Psoas muscle (tissue), 8 donors: ENCODE results near the gene PLD3. TPM values are rescaled to one million over a fixed set of nuclear protein-coding genes. Genes with fewer than 3 reads are reported as not detected.

Source experiments
- ATAC-seq, 4 donors: fragments of 200-7000 bp; cut with Tn5 transposase; one replicate each; pipeline ENCODE4 v1.9.1; 2020; ENCODE audit warnings: moderate library complexity in 3 of 4, mild to moderate bottlenecking in 2 of 4
- DNase-seq, 2 donors: peaks; one replicate each; pipeline ENCODE4 v3.0.0-alpha.2; 2020
- H3K27ac ChIP-seq: fragments of 200-600 bp; one replicate; pipeline ENCODE4 v1.8.0; 2022
- H3K27me3 ChIP-seq, 3 donors: fragments of 200-600 bp in 1 of 3; one replicate each; pipeline versions ENCODE4 v1.6.1 to v1.8.0; 2013 to 2022; ENCODE audit warnings: low read length in 2 of 3, mild to moderate bottlenecking in 2 of 3, moderate library complexity in 1 of 3; ENCODE audit not compliant: insufficient read depth in 3 of 3
- H3K36me3 ChIP-seq, 2 donors: fragments of 200-600 bp in 1 of 2; one replicate each; pipeline versions ENCODE4 v1.6.1 to v1.8.0; 2013 to 2022; ENCODE audit warnings: low read depth in 1 of 2, mild to moderate bottlenecking in 1 of 2, moderate library complexity in 1 of 2; ENCODE audit not compliant: insufficient read depth in 1 of 2
- H3K4me1 ChIP-seq: fragments of 200-600 bp; one replicate; pipeline ENCODE4 v1.8.0; 2022
- H3K4me3 ChIP-seq: fragments of 200-600 bp; one replicate; pipeline ENCODE4 v1.8.0; 2022; ENCODE audit warnings: mild to moderate bottlenecking
- H3K9me3 ChIP-seq: fragments of 200-600 bp; one replicate; pipeline ENCODE4 v1.8.0; 2022
- CTCF ChIP-seq: fragments of 200-600 bp; IDR thresholded peaks from one replicate; pipeline ENCODE4 v1.8.0; 2022; ENCODE audit warnings: antibody characterized with exemption
- WGBS, 3 donors: extraction: QIAGEN DNeasy Blood & Tissue Kit; methylation state at CpG; one replicate each; pipeline versions ENCODE4 v1.1.6 to v1.1.7; 2013; 5-methylcytosine and 5-hydroxymethylcytosine counted together
- intact Hi-C, 2 donors: fragments of 100-400 bp; cut with DNase I; formaldehyde crosslinking; loops; one replicate each; pipeline versions ENCODE4 v1.11.0 to v1.14.2; 2022
- polyA plus RNA-seq, 3 donors: library from polyadenylated mRNA; stranded (reverse); fragments of 200-250 nt; gene quantifications; one replicate each; pipeline ENCODE4 v1.2.3, GENCODE V29; 2013
- total RNA-seq, 4 donors: library from RNA; stranded (reverse); fragmentation: NEBNext Ultra II Directional in 2 of 4; extraction: Animal tissue kit (Norgen Biotek cat#: 25700) in 2 of 4; gene quantifications; one replicate each; pipeline versions ENCODE4 v1.2.1 to v1.2.4, GENCODE V29; 2021 to 2023
- donor health status: healthy with polysubstance abuse.
- donor health status: DM: no; HTN: no; CAD: no; lungs with moderate emphysema.
- donor health status: Bipolar disorder and iron deficiency.
- donor health status: healthy.
- donor health status: DM: yes; HTN: yes; CAD: no.
- donor health status: DM: no; HTN: no; CAD: no.
- donor health status: DM: no; HTN: no; CAD: no.
- donor health status: DM: yes; HTN: yes; CAD: no.

PLD3 gene
- total and polyA plus RNA-seq, 7 donors, result 60.2 to 116 (median 84.2) TPM

DNA sequence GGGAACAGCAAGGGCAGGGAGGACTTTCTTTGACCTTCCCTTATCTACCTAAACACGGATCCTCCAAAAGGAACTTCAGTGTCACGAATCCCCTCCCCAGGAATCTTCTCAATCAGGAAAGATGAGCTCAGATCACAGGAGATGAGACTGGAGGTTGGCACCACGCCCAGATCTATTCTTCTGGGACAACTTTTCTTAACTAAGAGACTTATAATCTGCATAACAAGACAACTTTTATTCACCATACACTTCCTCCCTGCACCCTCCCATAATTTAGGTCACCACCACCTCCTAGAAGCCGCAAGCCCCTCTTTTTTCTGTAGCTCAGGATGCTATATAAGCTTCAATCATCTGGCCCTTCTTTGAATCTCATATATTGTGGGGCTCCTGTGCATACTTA lies 44.2 kb upstream of the PLD3 start:
- Histone ChIP-seq H3K9me3 (no peaks in the 10 kb centered on the region), H3K4me3 (no peak overlapping the region), H3K36me3 (no peaks in the 10 kb centered on the region), H3K27ac (no peak overlapping the region), H3K27me3 (no peaks in the 10 kb centered on the region), H3K4me1 (no peaks in the 10 kb centered on the region)
- TF ChIP-seq CTCF, result no peak
- ATAC-seq (no peak), DNase-seq (no peak)
- intact Hi-C loops, result loop anchor here (2.0 to 10.0 kb wide), 3 partner anchors 290 to 328 kb away; no protein-coding TSS in a partner anchor
- WGBS, 3 donors, result 56 to 63% (median 57%) methylated on average over 4 of the region's 4 CpGs

- ATAC-seq, result peak; percentile 63 to 91 (median 84)
- Histone ChIP-seq H3K27me3 (no peaks in the 10 kb centered on the region), H3K36me3 (no peaks in the 10 kb centered on the region), H3K9me3 (no peaks in the 10 kb centered on the region), H3K27ac (no peak overlapping the region), H3K4me3 (no peak overlapping the region), H3K4me1 (no peaks in the 10 kb centered on the region)
- TF ChIP-seq CTCF, result peak; percentile 70
- 7 to 10% (median 10%) methylated on average over 5 of the region's 5 CpGs for WGBS, 3 donors
- peak; percentile 75 to 86 for DNase-seq
- intact Hi-C loops, result loop anchor here (2.0 to 10.0 kb wide), 2 partner anchors 289 to 293 kb away; no protein-coding TSS in a partner anchor
These were observed 43.1 kb upstream of the PLD3 start for GRCh38 chr19:40305403-40305802.

GRCh38 chr19:40309666-40310065 lies 38.8 kb upstream of the PLD3 start:
- ATAC-seq, result no peak
- no peak for TF ChIP-seq CTCF
- intact Hi-C loops, result loop anchor here in 1 of 2 donors (10.0 kb wide), 2 partner anchors 215 to 285 kb away; no protein-coding TSS in a partner anchor

GRCh38 chr19:40312533-40312932 lies 36.0 kb upstream of the PLD3 start:
- H3K4me1 ChIP-seq, result no peaks in the 10 kb centered on the region
- H3K9me3 ChIP-seq, result no peaks in the 10 kb centered on the region
- no peak for DNase-seq
- no peak overlapping the region for H3K27ac ChIP-seq
- no peak overlapping the region for H3K4me3 ChIP-seq
- intact Hi-C loops, result loop anchor here in 1 of 2 donors (10.0 kb wide), 1 partner anchor 212 kb away; no protein-coding TSS in a partner anchor
- no peaks in the 10 kb centered on the region for H3K36me3 ChIP-seq
- ATAC-seq, result no peak
- WGBS, 3 donors, result 62 to 87% (median 64%) methylated on average over 2 of the region's 2 CpGs
- TF ChIP-seq CTCF, result no peak
- no peaks in the 10 kb centered on the region for H3K27me3 ChIP-seq

More at GRCh38 chr19:40309666-40310065, 38.8 kb upstream of the PLD3 start:
- WGBS, 3 donors, result 81 to 100% (median 100%) methylated on average over 1 of the region's 1 CpG
- no peaks in the 10 kb centered on the region for H3K27me3 ChIP-seq
- no peak overlapping the region for H3K4me3 ChIP-seq
- no peaks in the 10 kb centered on the region for H3K9me3 ChIP-seq
- H3K27ac ChIP-seq, result no peak overlapping the region
- H3K4me1 ChIP-seq, result no peaks in the 10 kb centered on the region
- DNase-seq, result no peak
- no peaks in the 10 kb centered on the region for H3K36me3 ChIP-seq
